GM10847 (cell line): ENCODE results near the gene KMT2D.

Source experiments
- POLR2A ChIP-seq: IDR thresholded peaks from 2 replicates; pipeline ENCODE4 v1.6.1; 2011; ENCODE audit not compliant: insufficient read length; ENCODE audit errors: extremely low read depth

KMT2D gene

DNA sequence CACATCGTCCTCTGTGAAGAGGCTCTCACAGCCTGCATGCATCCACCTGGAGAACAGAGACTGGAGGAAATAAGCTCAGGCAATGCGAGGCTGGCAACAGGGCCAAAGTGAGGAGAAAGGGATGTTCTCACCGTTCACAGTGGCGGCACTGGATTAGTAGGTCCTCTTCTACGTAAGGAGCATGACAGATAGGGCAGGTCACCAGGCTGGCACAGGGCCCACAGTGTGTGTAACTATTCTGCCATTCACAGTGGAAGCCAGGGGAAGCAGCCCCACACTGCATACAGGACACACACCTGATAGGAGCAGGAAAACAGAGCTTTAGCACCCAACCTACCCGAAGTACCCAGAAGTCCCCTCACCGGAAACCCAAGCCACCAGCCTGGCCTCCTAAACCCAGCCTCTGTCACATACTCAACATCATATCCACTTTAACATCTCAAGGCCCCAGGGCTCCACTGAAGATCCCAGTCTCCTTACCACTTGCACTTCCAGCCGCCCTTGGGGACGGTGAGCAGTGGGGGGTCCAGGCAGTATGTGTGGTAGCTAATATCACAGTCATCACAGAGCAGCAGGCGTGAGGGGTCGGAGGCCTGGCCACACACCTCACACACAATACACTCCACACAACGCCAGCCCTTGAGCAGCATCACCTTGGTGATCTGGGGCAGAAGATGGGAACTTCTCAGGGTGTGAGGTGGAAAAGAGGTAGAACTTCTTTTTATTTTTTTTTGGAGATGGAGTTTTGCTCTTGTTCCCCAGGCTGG lies 14.3 kb downstream of the KMT2D start:
- no peak for TF ChIP-seq POLR2A

DNA sequence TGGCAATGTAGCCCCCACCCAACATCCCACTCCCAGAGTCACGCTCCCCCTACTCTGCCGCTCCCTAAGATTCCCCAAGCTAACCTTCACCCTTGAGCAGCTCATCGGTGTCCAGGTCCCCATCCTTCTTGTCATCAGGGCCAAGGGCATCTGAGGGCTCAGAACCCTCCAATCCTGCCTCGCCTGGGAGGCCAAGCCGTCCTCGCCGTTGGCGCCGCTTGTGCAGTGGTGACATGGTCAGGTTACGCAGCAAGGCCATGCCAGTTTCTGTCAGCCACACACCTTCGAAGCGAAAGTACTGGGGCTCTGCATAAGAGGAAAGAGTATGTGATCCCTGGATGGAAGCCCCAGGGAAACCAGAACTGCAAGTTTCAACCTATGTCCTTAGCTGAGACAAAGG lies 15.9 kb downstream of the KMT2D start:
- TF ChIP-seq POLR2A, result no peak

GRCh38 chr12:49043856-49044258 lies 16.7 kb downstream of the KMT2D start:
- TF ChIP-seq POLR2A, result no peak

DNA sequence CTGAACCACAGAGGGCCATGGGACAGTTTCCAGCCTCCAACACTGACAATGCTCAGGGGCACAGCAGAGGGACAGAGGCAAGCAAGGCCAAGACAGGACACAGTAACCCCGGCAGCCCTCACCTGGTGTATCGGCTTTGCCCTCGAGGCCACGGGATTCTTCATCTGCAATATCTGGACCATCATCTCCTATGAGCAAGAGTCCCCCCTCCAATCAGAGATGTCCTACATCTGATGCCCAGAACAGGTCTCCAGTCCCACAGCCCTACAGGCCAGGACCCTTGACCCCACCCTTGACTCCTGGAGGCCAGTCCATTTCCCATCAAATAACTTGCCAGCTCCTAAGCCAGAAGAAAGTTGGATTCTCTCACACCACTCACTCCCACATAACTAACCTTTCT lies 17.4 kb downstream of the KMT2D start:
- no peak for TF ChIP-seq POLR2A

DNA sequence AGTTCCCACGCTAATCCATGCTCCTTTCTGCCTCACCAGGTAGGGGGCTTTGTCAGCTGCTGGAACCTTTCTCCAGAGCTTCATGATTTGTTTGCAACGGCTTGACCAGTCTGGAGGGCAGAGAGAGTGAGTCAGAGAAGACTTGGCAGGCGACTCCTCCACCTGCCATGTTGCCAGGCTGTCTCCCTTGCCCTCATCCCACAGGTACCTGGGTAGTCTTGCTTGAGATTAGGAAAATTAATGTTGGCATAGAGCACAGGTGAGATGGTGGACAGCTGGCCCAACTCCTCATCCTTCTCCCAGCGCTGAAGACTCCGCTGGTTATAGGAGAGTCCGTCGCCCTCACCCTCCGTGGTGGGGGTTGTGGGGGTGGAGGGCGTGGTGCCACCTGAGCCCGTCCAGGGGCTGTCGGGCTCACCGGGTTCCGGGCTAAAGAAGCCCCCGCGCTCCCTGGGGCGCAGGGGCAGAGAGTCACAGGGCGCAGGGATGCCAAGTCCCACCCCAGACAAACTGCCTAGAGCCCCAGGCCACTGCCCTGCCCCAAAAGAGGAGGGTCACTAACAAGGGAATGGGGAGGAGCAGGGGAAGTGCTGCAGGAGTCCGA lies 18.6 kb downstream of the KMT2D start:
- TF ChIP-seq POLR2A, result no peak

DNA sequence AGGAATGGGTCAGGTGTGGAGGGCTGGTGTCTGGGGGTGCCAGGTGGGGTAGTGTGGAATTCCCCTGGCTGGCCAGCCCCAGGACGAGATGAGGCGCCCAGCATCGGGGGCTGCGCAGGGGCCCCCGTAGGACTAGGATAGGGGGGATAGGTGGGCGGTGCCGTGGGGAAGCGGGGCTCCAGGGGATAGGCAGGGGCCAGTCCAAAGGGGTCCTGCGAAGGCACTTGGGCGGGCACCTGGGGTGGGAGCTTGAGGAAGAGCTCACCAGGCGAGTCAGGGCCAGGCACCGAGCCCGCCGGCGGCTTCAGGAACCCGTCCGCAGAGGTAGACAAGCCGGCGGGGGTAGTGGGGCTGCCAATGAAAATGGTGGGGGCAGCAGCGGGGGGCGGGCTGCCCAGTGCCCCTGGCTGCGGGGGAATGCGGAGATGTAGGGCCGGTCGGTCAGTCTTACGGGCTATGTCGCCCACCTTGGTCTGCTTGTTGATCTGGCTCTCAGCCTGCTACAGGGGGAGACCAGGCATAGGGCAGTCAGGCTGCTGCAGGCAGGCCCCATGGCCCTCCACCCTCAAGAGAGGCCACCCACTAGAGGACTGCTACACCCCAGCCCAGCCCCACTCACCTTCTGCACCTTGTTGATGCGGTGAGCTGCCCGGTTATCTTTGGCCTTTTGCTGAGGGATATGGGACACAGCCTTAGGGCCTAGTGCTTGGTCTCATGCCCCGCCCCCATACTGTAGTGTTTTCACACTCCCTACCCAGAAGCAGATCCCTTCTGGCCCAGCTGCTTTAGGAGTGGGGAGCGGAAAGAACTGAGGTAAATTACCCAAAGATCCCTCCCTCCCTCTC lies 19.3 kb downstream of the KMT2D start:
- TF ChIP-seq POLR2A, result no peak

DNA sequence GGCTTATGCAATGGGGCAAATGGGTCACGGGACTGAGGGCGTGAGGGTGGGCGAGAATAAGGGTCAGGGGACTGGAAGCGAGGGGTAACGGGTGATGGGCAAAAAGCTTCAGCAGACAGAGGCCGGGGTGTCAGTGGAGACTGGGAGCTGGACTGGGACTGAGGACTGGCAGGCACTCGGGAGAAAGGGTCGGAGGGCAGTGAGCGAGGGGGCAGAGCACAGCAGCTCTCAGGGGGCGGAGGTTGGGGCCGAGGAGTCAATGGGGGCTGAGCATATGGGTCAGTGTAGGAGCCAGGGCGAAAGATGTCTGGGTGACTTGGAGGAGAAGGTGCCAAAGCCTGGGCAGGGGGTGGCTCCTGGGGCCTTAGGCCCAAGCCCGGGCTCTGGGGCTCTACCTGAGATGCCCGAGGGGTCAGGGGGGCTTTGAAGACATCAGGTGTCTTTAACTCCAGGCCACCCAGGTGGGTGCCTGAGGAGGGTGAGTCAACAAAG lies 20.2 kb downstream of the KMT2D start:
- no peak for TF ChIP-seq POLR2A

DNA sequence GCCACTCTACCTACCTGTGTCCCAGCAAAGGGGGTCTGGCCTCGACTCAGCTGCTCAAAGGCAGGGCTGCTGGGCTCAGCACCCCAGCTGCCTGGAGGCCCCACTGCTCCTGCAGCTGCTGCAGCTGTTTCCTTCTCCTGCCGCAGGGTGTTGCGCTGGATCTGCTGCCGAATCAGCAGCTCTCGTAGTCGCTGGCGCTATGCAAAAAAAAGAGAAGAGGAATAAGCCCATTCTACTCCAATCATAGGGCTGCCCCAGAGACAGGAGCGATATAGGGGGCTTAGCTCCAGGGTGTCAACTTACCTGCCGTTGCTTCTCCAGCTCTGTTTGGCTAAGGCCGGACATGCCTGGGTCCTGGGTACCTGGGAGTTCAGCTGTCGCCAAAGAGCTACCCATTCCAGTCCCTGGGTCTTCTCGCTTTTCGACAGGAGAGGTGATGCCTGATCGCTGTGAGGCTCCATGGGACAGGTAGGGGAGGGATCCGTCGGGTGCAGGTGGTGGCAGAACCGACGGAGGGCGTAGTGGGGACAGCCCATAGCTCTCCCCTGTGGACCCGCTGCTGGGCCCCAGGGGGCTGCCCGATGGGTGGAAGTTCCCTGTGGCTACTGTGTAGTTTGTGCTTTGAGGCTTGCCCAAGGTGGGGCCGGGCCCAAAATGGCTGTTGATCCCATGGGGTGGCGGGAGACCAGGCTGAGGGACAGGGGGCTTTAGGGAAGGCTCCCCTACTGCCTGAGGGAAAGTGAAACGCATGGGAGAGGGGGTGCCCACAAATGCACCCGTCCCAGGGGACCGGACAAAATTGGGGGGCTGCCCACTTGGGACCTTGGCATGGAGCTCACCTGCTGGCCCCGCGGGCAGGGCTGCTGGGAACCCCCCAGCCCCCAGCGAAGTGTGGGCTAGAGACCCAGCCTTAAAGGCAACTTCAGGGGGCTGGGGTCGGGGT lies 20.9 kb downstream of the KMT2D start:
- no peak for TF ChIP-seq POLR2A

GRCh38 chr12:49038291-49038955 lies 22.2 kb downstream of the KMT2D start:
- TF ChIP-seq POLR2A, result no peak

DNA sequence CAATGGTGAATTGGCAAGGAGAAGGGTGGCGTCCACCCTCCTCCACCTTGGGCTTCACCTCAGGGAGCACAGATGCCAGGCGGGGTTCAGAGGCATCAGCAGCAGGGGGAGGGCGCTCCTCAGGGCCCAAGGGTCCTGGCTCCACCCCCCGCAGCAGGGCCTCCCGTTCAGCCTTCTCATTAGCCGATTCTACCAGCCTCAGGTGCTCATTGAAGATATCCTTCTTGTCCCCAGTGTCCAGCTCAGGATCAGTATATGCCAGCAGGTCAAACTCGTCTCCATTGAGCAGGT lies 22.7 kb downstream of the KMT2D start:
- TF ChIP-seq POLR2A, result no peak

GRCh38 chr12:49037111-49037946 lies 23.3 kb downstream of the KMT2D start:
- TF ChIP-seq POLR2A, result no peak

DNA sequence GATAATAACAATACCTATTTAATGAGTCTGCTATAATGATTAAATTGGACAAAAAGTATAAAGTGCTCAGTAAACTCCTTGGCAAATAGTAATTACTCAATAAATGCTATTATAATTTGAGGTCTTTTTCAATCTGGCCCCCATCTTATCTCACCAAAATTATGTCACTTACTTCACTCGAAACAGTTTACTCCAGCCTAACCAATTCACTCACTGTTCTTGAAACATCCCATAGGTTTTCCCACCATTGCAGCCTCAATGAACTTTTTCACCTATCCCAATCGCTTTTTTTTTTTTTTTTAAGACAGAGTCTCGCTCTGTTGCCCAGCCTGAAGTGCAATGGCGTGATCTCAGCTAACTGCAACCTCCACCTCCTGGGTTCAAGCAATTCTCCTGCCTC lies 24.6 kb downstream of the KMT2D start:
- no peak for TF ChIP-seq POLR2A

DNA sequence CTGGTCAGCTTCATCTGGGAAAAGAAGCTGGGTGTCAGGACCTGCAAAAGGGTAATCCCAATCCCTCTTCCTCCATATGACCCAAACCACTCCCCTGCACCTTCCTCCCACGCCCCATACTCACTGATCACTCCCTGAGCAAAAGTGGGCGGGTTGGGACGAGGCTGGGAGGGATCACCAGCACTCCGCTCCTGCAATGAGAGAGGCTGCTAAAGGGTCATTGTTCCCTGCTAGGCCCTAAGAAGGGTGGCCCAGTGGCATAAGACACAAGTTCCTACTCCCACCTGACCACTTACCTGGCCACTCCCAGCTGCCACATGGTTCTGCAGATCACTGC lies 26.3 kb downstream of the KMT2D start:
- no peak for TF ChIP-seq POLR2A

GRCh38 chr12:49033611-49034285 lies 26.8 kb downstream of the KMT2D start:
- no peak for TF ChIP-seq POLR2A
